Breast epithelium (tissue), 3 donors: ENCODE data around the gene PNLIPRP2.

Experiments
- POLR2A ChIP-seq: fragments of 450-650 bp; IDR thresholded peaks from one replicate; pipeline ENCODE4 v1.6.1; 2016; ENCODE audit warnings: antibody characterized with exemption, mild to moderate bottlenecking, moderate library complexity
- TF ChIP-seq, protein P1 (sequence below), 3 donors: fragments of 450-650 bp; IDR thresholded peaks; one replicate each; pipeline ENCODE4 v1.5.1; 2016 to 2017; ENCODE audit warnings: antibody characterized with exemption in 3 of 3, mild to moderate bottlenecking in 3 of 3, moderate library complexity in 3 of 3

- TF ChIP-seq, protein P1, sequence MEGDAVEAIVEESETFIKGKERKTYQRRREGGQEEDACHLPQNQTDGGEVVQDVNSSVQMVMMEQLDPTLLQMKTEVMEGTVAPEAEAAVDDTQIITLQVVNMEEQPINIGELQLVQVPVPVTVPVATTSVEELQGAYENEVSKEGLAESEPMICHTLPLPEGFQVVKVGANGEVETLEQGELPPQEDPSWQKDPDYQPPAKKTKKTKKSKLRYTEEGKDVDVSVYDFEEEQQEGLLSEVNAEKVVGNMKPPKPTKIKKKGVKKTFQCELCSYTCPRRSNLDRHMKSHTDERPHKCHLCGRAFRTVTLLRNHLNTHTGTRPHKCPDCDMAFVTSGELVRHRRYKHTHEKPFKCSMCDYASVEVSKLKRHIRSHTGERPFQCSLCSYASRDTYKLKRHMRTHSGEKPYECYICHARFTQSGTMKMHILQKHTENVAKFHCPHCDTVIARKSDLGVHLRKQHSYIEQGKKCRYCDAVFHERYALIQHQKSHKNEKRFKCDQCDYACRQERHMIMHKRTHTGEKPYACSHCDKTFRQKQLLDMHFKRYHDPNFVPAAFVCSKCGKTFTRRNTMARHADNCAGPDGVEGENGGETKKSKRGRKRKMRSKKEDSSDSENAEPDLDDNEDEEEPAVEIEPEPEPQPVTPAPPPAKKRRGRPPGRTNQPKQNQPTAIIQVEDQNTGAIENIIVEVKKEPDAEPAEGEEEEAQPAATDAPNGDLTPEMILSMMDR (IDR thresholded peaks at IDR 0.05): no peak
- TF ChIP-seq POLR2A: no peak
Observed at GRCh38 chr10:116590590-116591444, 29.9 kb upstream of the PNLIPRP2 start, which contains the start of gene PNLIPRP1.
